Right renal pelvis (tissue), 4 donors: ENCODE data around the gene TP53TG5. TPM values are rescaled to one million over a fixed set of nuclear protein-coding genes. Genes with fewer than 3 reads are reported as not detected.

Experiments
- DNase-seq, 4 donors: peaks; one replicate each; pipeline ENCODE4 v3.0.0-alpha.2; 2013; ENCODE audit warnings: low read depth in 4 of 4, low spot score in 3 of 4, missing footprints in 1 of 4
- polyA plus RNA-seq, 4 donors: library from polyadenylated mRNA; unstranded; fragments of 120-200 nt; gene quantifications; one replicate each; pipeline ENCODE4 v1.2.1, GENCODE V29; 2013; ENCODE audit not compliant: insufficient read length in 4 of 4

The TP53TG5 gene
- polyA plus RNA-seq, result 1 to 10 TPM in 2 of 4 donors, under 1 TPM in 2; 0.94 to 1.6 (median 1.2) TPM

DNA sequence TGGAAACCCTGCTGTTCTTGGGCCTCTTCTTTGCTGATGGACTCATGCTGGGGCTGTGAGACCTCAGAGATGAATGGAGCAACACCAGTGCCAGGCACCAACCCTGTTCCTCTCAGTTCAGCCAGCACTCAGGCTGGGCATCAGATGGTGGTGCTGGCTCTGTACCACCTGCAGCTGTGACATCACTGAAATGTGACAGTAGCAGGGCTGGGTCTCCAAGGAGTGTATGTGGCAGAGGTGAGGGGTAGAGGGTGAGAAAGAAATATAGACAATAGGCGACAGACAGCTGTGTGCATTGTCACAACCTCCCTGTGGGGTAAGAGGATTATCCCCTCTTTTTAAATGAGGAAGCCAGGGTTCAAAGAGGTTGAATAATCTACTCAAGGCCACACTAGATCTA lies at the start of gene TP53TG5:
TSS of gene TP53TG5 (minus strand) at position 135 of the 400 bp plus-strand sequence. CDS start at position 46, 89 bp downstream.
- DNase-seq, result no peak

DNA sequence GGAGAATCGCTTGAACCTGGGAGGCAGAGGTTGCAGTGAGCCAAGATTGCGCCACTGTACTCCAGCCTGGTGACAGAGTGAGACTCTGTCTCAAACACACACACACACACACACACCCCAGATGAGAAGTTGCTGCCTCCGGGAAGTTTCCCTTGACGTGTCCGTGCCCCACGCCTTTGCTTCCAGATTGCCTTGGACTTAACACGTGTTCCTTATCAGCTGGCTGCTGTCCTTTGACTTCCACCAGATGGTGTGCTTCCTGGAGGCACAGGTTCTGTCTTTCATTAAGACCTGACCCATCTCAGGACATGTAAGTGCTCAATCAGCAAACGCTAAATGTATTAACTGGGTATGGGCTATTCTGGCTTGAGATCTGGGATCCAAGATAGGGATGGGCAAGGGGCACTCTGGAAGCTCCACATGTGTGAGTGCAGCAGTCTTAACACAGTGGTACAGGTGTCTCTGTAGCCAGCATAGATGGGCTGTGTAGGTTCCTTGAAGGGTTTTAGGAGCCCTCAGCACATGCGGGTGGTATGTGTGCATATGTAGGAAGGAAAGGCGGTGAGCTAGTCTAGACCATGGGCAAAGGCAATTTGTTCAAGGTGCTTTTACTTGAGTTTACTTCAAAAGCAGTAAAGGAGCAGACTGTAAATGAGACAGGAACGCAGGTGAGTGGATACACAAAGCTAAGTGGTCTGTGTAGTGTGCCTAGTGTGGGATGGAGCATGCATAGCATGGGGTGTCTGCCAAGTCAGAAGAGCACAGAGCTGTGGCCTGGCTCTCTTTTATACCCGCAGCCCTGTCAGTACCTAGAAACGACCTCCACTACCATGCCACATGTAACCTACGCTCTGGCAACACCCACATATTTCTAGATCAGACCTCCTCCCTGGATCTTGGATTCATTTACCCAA lies 49.4 kb upstream of the TP53TG5 start:
- no peak for DNase-seq

DNA sequence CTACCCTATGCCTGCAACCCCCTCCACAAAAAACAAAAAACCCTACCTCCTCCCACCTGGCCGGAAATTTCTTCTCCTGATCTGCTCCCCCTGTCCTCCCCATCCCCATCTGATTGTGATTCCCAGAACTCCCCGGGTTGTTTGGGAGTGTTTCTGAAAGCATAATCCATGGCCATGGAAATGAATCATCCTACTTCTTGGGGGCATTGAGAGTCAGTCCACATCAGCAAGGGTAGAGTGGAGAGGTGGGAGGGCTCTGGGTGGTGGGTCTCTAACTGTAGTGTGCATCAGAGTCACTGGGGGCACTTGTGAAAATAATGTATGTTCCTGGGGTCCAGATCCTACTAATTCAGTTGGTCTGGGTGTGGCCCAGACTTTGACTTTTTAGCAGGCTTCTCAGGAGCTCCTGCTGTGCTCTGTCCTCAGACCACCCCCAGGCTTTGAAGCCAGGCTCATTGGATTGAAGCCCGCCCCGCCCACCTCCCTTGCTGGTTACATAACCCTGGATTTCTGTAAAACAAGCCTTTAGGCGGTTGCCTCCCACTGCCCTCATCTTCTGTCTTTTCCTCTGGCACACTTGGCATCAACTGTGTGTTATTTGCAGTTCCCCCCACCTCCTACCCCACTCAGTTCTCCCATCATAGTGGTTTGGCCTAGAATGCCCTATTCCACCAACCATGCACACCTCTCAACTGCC lies 48.3 kb upstream of the TP53TG5 start:
- DNase-seq, result no peak

DNA sequence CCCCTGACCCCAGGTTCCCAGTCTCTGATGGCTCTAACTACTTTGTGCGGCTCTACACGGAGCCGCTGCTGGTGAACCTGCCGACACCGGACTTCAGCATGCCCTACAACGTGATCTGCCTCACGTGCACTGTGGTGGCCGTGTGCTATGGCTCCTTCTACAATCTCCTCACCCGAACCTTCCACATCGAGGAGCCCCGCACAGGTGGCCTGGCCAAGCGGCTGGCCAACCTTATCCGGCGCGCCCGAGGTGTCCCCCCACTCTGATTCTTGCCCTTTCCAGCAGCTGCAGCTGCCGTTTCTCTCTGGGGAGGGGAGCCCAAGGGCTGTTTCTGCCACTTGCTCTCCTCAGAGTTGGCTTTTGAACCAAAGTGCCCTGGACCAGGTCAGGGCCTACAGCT lies 47.4 kb upstream of the TP53TG5 start:
- DNase-seq, result no peak

DNA sequence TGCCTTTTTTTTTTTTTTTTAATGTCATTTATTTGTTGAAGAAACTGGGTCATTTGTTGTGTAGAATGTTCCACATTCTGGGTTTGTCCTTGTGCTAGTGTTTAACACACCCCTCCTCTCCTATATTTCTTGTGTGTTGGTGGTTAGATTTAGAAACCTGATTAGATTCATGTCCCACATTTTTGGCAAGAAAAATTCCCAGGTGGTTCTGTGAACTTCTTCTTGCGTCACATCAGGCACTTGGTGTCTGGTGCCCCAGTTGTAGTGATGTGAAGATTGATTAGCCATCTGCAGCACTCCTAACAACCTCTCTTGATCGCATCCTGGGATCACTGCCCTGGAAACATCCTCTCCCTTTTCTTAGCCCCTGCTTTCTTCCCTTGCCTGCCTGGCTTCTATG lies 45.6 kb upstream of the TP53TG5 start:
- no peak for DNase-seq

DNA sequence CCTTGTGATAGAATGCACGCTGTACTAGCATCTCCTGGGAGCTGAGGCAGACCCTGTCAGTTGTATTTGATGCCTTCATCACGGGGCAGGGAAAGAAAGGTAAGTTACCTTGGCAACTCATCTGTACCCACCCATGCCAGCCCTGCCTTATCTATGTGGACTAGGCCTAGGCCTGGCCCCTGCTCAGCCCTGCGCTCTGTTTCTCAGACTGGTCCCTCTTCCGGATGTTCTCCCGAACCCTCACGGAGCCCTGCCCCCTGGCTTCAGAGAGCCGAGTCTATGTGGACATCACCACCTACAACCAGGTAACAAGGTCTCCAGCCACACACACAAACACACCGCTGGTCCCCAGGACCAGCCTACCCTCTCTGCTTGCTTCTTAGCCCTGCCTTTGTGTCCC lies 42.0 kb upstream of the TP53TG5 start:
- DNase-seq, result no peak

DNA sequence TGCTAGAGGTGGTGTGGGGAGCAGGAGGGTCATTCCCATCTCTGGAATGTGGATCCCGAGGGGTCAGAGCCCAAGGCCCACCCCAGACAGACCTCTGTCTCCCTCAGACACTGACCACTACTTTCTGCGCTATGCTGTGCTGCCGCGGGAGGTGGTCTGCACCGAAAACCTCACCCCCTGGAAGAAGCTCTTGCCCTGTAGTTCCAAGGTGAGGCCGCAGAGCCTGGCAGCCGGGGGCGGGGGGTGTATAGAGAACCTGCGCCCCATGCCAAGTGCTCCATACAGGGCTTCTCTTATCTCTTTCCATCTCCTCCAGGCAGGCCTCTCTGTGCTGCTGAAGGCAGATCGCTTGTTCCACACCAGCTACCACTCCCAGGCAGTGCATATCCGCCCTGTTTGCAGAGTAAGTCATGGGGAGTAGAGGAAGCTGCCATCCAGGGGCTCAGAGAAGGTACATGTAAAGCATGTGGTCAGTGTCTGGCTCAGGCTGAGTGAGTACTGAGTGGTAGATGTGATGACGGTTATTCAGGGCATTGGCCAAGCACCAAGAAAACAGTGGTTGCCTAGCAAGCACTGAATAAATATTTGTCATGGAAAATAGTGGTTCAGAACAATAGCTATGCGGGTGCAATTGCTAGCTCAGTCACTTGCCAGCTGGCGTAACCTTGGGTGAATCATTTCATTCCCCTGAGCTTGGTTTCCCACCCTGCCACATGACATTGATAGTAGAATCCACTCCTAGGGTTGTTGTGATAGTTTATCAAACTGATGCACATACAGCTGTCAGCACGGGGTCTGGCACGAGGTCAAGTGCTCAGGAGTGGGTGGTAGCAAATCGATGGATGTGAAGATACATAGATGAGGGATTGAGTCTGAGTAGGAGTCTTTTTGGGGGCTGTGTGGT lies 41.3 kb upstream of the TP53TG5 start:
- no peak for DNase-seq

DNA sequence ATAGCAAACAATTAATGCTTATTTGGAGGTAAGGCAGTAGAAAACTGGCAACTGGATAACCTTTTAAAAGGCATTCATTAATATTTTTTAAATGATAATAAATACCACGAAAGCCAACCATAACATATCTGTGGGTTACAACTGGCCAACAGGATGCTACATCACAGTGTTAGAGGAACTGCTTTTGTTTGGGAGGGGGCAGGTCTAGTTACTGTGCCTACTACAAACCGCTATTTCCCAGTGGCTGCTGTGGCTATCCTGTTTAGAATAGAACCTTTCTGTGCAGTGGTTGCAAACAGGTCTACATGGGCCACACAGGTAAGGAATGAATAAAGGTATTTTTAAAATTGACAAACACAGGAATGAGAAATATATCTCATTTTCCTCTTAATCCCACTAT lies 38.8 kb upstream of the TP53TG5 start:
- DNase-seq, result no peak

DNA sequence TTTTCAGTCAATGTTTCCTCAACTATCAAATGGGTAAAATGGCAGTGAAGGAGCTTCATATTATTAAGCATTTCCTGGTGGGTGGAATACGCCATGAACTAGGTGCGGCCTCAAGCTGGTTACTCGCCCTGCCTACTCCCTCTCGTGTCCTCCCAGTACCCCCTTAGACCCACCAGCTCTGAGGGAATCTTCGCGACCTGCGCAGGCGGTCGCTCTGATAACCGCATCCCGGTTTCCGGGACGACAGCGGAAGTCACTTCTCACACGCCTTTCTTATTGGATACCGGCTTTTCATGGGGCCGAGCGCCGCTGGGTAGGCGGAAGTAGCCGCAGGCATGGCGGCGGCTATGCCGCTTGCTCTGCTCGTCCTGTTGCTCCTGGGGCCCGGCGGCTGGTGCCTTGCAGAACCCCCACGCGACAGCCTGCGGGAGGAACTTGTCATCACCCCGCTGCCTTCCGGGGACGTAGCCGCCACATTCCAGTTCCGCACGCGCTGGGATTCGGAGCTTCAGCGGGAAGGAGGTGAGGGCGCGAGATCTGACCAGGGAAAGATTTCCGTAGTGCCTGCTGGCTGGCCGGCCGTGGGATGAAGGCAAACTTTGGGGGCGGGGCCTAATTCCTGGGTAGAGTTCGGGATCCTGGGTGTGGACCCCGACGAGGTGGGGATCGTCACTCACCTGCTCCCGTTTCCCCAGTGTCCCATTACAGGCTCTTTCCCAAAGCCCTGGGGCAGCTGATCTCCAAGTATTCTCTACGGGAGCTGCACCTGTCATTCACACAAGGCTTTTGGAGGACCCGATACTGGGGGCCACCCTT lies 37.9 kb upstream of the TP53TG5 start, which contains the start of gene PIGT:
TSS of gene PIGT (plus strand) at position 320 of the 816 bp plus-strand sequence. CDS start at position 336, 16 bp downstream.
- peak; percentile 62 to 70 (median 65) for DNase-seq

DNA sequence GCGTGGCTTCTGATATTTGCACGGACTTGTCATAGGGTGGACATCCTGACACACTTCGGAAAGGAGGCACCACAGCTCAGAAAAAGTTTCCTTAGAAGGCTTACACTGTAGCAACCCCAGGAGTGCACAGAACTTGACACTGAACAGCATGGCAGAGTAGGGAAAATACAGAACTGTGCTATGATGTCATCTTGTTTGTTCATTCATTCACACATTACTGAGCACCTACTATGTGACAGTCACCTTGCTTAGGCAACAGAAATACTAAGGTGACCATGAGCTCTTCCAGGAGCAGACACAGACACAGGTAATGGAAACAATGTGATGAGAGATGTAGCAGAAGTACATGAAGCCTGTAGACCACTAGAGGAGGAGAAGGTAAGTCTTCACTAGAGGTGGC lies 35.4 kb upstream of the TP53TG5 start:
- DNase-seq, result no peak

DNA sequence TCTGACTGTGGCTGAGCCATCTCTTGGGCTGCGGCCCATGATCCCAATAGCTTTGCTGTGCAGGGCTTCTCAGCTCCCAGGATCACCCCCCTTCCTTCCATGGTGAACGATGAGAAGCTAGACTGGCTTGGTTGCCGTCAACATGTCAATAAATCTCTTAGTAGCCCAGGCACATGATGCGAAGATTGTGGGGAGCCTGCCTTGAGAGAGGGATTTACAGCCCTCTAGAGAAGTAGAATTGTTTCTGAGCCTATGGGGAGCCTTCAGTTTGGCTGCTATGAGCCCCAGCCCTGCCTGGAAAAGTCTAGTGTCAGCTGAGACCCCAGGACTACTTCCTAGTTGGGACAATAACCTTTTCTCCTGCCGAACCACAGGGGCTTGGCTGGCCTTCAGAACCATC lies 34.5 kb upstream of the TP53TG5 start:
- DNase-seq, result no peak

DNA sequence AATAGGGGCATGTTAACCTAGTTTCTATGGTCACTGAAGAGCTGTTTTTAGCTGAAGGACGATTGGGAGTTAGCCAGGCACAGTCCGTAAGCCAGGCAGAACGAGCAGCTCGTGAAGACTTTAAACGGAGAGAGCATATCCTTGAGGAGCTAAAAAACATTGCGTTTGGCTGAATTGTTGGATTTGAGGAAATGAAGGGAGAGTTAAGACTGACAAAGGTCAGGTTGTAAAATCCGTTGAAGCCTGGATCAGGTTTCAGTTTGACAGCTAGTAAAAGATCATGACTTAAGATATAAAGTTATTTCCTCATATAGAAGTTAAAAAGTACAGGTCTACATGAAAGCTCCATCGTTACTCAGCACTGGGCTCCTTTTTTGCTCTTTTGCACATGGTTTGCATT lies 32.8 kb upstream of the TP53TG5 start:
- no peak for DNase-seq

DNA sequence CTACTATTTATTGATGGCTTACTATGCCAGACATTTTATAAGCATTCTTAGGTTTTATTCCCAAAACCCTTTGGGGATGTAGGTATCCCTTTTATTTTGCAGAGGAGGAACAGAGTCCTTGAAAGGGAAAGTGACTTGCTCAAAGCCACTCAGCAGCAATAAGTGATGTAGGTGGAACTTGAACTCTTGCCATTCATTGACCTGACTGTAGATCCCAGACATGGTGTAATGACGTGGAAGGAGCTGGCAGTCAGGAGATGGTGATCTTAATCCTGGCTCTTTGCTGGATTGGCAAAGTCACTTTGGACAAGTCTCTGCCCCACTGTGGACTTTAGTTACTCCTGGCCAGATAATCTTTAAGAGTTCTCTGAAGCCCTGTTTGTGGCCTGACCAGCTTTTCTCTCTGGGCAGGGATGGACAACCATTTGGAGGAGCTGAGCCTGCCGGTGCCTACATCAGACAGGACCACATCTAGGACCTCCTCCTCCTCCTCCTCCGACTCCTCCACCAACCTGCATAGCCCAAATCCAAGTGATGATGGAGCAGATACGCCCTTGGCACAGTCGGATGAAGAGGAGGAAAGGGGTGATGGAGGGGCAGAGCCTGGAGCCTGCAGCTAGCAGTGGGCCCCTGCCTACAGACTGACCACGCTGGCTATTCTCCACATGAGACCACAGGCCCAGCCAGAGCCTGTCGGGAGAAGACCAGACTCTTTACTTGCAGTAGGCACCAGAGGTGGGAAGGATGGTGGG lies 31.6 kb upstream of the TP53TG5 start:
- DNase-seq, result no peak

DNA sequence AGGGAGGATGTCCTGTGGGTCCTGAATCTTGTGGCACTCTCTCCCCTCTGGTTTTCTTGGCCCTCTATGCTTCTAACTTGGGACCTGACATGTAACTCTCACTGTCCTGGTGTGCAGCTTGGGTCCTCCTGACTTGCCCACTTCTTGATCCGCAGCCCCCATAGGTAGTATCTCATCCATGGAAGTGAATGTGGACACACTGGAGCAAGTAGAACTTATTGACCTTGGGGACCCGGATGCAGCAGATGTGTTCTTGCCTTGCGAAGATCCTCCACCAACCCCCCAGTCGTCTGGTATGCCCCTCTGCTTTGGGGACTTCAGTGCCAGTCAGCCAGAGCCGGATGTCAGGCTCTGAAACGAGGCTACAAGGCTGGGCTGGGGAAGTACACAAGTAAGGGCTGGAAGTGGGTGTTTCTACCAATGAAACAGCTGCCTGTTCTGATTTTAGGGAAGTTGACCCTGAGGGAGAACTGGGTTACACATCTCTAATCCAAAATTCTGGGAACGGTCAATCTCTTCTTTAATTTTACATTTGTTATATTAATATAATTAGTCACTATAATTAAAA lies 30.6 kb upstream of the TP53TG5 start:
- no peak for DNase-seq

DNA sequence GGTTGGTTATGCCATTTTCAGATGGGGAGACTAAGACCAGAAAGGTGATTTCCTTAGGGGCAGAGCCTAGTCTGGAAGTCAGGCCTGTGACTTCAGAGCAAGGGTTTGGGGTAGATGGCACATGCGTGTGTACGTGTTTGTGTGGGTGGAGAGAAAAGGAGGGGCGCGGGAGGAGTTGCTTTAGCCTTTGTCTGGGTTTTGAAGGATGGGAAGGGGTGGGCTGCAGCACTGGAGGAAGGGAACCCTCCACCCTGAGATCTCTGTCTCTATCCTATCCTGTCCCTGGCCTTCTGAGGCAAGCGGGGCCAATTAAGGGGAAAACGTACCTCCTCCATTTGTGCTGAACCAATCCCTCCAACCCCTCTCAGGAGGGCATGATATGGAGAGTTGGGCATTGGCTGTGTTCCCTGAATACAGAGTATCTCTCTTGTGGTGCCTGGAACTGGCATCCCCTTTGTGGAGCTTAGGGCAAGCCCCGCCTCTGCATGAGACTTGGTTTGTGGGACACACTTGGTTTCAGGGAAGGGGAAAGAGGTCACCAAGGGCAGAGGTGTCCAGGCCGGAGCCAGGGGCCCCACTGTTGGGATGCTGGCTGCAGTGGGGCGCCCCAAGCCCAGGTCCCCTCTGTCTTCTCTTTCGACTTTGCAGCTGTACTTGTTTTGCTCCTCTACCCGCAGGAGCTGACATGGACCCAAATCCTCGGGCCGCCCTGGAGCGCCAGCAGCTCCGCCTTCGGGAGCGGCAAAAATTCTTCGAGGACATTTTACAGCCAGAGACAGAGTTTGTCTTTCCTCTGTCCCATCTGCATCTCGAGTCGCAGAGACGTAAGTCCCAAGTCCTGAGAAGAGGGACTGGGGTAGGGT lies 29.9 kb upstream of the TP53TG5 start, which contains the start of gene DBNDD2:
TSS of gene DBNDD2 (plus strand) at position 507 of the 863 bp plus-strand sequence. CDS start at position 686, 179 bp downstream.
- DNase-seq, result no peak

DNA sequence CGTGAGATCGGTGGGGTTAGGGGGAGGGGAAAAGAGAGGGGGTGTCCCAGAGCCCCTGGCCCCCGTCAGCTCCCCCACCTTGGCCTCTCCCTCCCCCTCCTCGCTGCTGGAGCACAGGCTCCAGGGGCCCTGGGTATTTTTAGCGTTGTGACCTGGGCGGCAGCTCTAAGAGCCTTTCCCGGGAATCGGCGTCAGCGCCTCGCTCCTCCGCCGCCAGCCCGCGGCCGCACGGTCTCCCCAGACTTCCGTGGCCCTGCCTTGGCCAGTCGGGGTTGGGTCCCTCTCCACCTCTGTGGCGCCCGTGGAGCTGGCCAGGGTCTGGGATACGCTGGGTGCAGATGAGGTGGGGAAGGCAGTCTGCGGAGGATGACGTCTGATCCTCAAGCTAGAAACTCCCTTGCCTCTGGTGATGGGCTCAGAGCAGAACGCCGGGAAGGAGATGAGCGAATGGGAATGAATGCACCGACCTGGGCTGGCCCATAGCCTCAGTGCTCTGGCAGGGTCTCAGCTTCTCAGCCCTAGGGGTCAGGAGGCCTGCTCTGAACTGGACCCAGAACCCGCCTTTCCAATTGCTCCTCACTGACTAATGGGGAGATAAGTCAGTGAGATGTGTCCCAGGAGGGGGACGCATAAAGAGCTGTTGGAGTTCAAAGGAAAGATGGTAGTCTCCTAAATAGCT lies 29.1 kb upstream of the TP53TG5 start:
- peak in 1 of 4 donors; percentile 21 for DNase-seq
